ENCODE data around the gene ZFHX3. TPM values are rescaled to one million over a fixed set of nuclear protein-coding genes. Genes with fewer than 3 reads are reported as not detected.

Gene ZFHX3
- total and polyA plus RNA-seq, 10 of the 15 experiments (the other 5 are each of a cell fraction or from before 2014, with no cell fraction given) = 0.68 to 8.6 (median 2.0) TPM

DNA sequence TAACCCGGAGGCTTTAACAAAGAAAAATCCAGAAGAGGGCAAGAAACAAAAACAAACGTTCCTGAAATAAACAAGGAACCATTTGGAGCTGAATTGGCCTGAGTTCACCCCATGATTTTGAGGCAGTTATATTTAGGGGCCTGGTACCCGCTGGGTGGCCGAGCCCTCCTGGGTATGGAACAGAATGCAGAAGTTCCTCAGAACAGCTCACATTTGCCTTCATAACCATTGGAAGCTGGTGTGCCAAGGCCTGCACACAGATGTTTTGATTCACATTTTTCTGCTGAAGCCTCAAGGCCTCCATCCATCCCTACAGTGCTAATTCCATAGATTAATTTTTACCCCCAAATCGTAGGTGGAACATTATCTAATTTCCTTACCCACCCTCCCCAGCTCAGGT is 3.3 kb upstream of the ZFHX3 start:
- FAIRE-seq = no peak
- Histone ChIP-seq H3K4me2 (ENCODE audit: control insufficient read depth, insufficient read depth) (no peak overlapping the region), H3K4me1 (ENCODE audit: control insufficient read depth, insufficient read depth, low read length) (peaks cover 23% of the 10 kb centered on the region), H3K4me3 (no peak overlapping the region), H3K27me3 (replicated peaks in 1 of 2; ENCODE audit: control insufficient read depth in 2 of 2, insufficient read depth in 2 of 2, low read length in 1 of 2) (no peaks in the 10 kb centered on the region), H3K36me3 (ENCODE audit: control insufficient read depth in 2 of 2, insufficient read depth in 2 of 2, low read length in 1 of 2) (no peaks in the 10 kb centered on the region), H3K9ac (ENCODE audit: control insufficient read depth, insufficient read depth, low read length) (no peak overlapping the region), H3K79me2 (ENCODE audit: control insufficient read depth, insufficient read depth, low read length) (peaks cover 11% of the 10 kb centered on the region), H3K9me3 (replicated peaks; ENCODE audit: control insufficient read depth, insufficient read depth, low read length) (no peaks in the 10 kb centered on the region), H4K20me1 (ENCODE audit: control insufficient read depth, insufficient read depth) (no peaks in the 10 kb centered on the region), H3K27ac (ENCODE audit: control insufficient read depth, insufficient read depth) (no peak overlapping the region), H2AFZ (ENCODE audit: control insufficient read depth, low read depth, low read length) (no peak overlapping the region)
- intact Hi-C loops (cut with micrococcal nuclease; ENCODE audit: unreplicated experiment) = no loop called here
- BruUV-seq (replicated peaks) = no TSS peak
- WGBS (ENCODE audit: insufficient coverage, insufficient replicate concordance, low lambda C conversion rate, missing lambda C conversion rate) = 83% methylated on average over 5 of the region's 5 CpGs
- POLR2A ChIA-PET = no interaction called here
- in situ Hi-C loops (cut with MboI) = no loop called here
- RAD21 ChIA-PET (ENCODE audit: unreplicated experiment) = interaction anchor here (1.1 to 1.5 kb wide), 2 partner anchors 15 to 219 kb away, joined by 5 to 6 read pairs; no protein-coding TSS in a partner anchor
- CTCF ChIA-PET = interaction anchor here (1.1 to 11.3 kb wide), 2 partner anchors 14 to 219 kb away, joined by 5 to 57 read pairs; no protein-coding TSS in a partner anchor
- no peak for ATAC-seq
- SMC1A ChIA-PET (ENCODE audit: uncharacterized antibody, unreplicated experiment) = interaction anchor here (3.8 kb wide), 1 partner anchor 219 kb away, joined by 16 read pairs; no protein-coding TSS in a partner anchor
- no peak for DNase-seq (ENCODE audit: low read depth, low spot score)
- TF ChIP-seq, protein P1, sequence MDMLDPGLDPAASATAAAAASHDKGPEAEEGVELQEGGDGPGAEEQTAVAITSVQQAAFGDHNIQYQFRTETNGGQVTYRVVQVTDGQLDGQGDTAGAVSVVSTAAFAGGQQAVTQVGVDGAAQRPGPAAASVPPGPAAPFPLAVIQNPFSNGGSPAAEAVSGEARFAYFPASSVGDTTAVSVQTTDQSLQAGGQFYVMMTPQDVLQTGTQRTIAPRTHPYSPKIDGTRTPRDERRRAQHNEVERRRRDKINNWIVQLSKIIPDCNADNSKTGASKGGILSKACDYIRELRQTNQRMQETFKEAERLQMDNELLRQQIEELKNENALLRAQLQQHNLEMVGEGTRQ (IDR thresholded peaks at IDR 0.05; ENCODE audit: borderline replicate concordance, low read depth, low read length) = no peak
- TF ChIP-seq SMARCA5 (IDR thresholded peaks at IDR 0.05) (no peak), PAX5 (IDR thresholded peaks at IDR 0.05; ENCODE audit: borderline replicate concordance, low read depth, low read length) (no peak), RB1 (IDR thresholded peaks at IDR 0.05; ENCODE audit: borderline replicate concordance) (no peak), SMAD1 (IDR thresholded peaks at IDR 0.05; ENCODE audit: low read depth, partially characterized antibody) (no peak), NR2F1 (conservative IDR thresholded peaks at IDR 0.05) (no peak), JUND (IDR thresholded peaks at IDR 0.05; ENCODE audit: low read depth, low read length) (no peak), EP300 (IDR thresholded peaks at IDR 0.05; ENCODE audit: borderline replicate concordance in 1 of 2, control insufficient read depth in 1 of 2, low read depth in 2 of 2, low read length in 2 of 2) (no peak)
- TF ChIP-seq, protein P2, sequence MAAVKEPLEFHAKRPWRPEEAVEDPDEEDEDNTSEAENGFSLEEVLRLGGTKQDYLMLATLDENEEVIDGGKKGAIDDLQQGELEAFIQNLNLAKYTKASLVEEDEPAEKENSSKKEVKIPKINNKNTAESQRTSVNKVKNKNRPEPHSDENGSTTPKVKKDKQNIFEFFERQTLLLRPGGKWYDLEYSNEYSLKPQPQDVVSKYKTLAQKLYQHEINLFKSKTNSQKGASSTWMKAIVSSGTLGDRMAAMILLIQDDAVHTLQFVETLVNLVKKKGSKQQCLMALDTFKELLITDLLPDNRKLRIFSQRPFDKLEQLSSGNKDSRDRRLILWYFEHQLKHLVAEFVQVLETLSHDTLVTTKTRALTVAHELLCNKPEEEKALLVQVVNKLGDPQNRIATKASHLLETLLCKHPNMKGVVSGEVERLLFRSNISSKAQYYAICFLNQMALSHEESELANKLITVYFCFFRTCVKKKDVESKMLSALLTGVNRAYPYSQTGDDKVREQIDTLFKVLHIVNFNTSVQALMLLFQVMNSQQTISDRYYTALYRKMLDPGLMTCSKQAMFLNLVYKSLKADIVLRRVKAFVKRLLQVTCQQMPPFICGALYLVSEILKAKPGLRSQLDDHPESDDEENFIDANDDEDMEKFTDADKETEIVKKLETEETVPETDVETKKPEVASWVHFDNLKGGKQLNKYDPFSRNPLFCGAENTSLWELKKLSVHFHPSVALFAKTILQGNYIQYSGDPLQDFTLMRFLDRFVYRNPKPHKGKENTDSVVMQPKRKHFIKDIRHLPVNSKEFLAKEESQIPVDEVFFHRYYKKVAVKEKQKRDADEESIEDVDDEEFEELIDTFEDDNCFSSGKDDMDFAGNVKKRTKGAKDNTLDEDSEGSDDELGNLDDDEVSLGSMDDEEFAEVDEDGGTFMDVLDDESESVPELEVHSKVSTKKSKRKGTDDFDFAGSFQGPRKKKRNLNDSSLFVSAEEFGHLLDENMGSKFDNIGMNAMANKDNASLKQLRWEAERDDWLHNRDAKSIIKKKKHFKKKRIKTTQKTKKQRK (IDR thresholded peaks at IDR 0.05; ENCODE audit: low read depth, low read length) = no peak
- TF ChIP-seq, protein P3, sequence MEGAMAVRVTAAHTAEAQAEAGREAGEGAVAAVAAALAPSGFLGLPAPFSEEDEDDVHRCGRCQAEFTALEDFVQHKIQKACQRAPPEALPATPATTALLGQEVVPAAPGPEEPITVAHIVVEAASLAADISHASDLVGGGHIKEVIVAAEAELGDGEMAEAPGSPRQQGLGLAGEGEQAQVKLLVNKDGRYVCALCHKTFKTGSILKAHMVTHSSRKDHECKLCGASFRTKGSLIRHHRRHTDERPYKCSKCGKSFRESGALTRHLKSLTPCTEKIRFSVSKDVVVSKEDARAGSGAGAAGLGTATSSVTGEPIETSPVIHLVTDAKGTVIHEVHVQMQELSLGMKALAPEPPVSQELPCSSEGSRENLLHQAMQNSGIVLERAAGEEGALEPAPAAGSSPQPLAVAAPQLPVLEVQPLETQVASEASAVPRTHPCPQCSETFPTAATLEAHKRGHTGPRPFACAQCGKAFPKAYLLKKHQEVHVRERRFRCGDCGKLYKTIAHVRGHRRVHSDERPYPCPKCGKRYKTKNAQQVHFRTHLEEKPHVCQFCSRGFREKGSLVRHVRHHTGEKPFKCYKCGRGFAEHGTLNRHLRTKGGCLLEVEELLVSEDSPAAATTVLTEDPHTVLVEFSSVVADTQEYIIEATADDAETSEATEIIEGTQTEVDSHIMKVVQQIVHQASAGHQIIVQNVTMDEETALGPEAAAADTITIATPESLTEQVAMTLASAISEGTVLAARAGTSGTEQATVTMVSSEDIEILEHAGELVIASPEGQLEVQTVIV (IDR thresholded peaks at IDR 0.05; ENCODE audit: borderline replicate concordance, partially characterized antibody) = no peak
- TF ChIP-seq, protein P4, sequence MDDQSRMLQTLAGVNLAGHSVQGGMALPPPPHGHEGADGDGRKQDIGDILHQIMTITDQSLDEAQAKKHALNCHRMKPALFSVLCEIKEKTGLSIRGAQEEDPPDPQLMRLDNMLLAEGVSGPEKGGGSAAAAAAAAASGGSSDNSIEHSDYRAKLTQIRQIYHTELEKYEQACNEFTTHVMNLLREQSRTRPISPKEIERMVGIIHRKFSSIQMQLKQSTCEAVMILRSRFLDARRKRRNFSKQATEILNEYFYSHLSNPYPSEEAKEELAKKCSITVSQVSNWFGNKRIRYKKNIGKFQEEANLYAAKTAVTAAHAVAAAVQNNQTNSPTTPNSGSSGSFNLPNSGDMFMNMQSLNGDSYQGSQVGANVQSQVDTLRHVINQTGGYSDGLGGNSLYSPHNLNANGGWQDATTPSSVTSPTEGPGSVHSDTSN (IDR thresholded peaks at IDR 0.05; ENCODE audit: insufficient replicate concordance, low read depth, low read length) = no peak
- TF ChIP-seq, protein P5, sequence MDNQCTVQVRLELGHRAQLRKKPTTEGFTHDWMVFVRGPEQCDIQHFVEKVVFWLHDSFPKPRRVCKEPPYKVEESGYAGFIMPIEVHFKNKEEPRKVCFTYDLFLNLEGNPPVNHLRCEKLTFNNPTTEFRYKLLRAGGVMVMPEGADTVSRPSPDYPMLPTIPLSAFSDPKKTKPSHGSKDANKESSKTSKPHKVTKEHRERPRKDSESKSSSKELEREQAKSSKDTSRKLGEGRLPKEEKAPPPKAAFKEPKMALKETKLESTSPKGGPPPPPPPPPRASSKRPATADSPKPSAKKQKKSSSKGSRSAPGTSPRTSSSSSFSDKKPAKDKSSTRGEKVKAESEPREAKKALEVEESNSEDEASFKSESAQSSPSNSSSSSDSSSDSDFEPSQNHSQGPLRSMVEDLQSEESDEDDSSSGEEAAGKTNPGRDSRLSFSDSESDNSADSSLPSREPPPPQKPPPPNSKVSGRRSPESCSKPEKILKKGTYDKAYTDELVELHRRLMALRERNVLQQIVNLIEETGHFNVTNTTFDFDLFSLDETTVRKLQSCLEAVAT (IDR thresholded peaks at IDR 0.05) = no peak
- TF ChIP-seq, protein P6, sequence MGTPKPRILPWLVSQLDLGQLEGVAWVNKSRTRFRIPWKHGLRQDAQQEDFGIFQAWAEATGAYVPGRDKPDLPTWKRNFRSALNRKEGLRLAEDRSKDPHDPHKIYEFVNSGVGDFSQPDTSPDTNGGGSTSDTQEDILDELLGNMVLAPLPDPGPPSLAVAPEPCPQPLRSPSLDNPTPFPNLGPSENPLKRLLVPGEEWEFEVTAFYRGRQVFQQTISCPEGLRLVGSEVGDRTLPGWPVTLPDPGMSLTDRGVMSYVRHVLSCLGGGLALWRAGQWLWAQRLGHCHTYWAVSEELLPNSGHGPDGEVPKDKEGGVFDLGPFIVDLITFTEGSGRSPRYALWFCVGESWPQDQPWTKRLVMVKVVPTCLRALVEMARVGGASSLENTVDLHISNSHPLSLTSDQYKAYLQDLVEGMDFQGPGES (IDR thresholded peaks at IDR 0.05) = no peak
